Esophagus muscularis mucosa (tissue), 3 donors: Measurements from ENCODE around the gene KANSL1.

Experiments
- CTCF ChIP-seq, 3 experiments: fragments of 200-600 bp in 2 of 3; fragments of 450-650 bp in 1 of 3; sonication (generic) in 2 of 3; IDR thresholded peaks; one replicate each; pipeline ENCODE4 v1.5.1; 2017 to 2019; ENCODE audit warnings: antibody characterized with exemption in 3 of 3, mild to moderate bottlenecking in 2 of 3, moderate library complexity in 1 of 3
- POLR2A ChIP-seq: fragments of 450-650 bp; IDR thresholded peaks from one replicate; pipeline ENCODE4 v1.6.1; 2017; ENCODE audit warnings: antibody characterized with exemption, moderate library complexity, mild to moderate bottlenecking, low read depth

GRCh38 chr17:45991341-45991740 is 201.9 kb downstream of the KANSL1 start:
- TF ChIP-seq POLR2A (no peak), CTCF (IDR thresholded peaks at IDR 0.05) (no peak)
